AG04450 (cell line): Measurements from ENCODE around the gene TH. TPM values are rescaled to one million over a fixed set of nuclear protein-coding genes. Genes with fewer than 3 reads are reported as not detected.

Experiments used
- CTCF ChIA-PET: fragments of 300-600, 350-600 bp; formaldehyde crosslinking; extraction: SDS; loops from one replicate; lab custom pipeline; 2022; ENCODE audit warnings: antibody characterized with exemption, inconsistent platforms; lab: Charles Lee
- POLR2A ChIA-PET: fragments of 350-600 bp; formaldehyde crosslinking; extraction: SDS; loops from one replicate; lab custom pipeline; 2021; ENCODE audit warnings: antibody characterized with exemption, inconsistent platforms; lab: Yijun Ruan, JAX
- DNase-seq: peaks from one replicate; pipeline ENCODE4 v3.0.0-alpha.2; 2011; ENCODE audit warnings: low read depth, low spot score
- H3K27ac ChIP-seq: one replicate; pipeline ENCODE4 v1.5.1; 2012; ENCODE audit warnings: low read depth, low read length, control low read depth
- H3K27me3 ChIP-seq: one replicate; pipeline ENCODE4 v1.6.0; 2012; ENCODE audit warnings: low read length; ENCODE audit not compliant: control insufficient read depth, insufficient read depth
- H3K4me3 ChIP-seq: 2 replicates; pipeline ENCODE4 v1.5.1; 2011; ENCODE audit warnings: mild to moderate bottlenecking, low read depth, low read length, control low read depth
- H3K9me3 ChIP-seq: 2 replicates; pipeline ENCODE4 v1.5.1; 2012; ENCODE audit warnings: low read length; ENCODE audit not compliant: control insufficient read depth, insufficient read depth
- polyA plus RNA-seq: library from polyadenylated mRNA; depleted of rRNA; stranded (reverse); fragments of >200 nt; gene quantifications from 2 replicates; pipeline ENCODE4 v1.2.3, GENCODE V29; 2011
- TF ChIP-seq, protein P1 (sequence below): IDR thresholded peaks from 2 replicates; pipeline ENCODE4 v1.5.1; 2011; ENCODE audit warnings: low read depth, low read length, control low read depth, inconsistent platforms

The TH gene
- polyA plus RNA-seq, 1 experiment, result not detected

GRCh38 chr11:2177076-2177475, 5.5 kb upstream of the TH start:
- DNase-seq, result no peak
- TF ChIP-seq, protein P1, sequence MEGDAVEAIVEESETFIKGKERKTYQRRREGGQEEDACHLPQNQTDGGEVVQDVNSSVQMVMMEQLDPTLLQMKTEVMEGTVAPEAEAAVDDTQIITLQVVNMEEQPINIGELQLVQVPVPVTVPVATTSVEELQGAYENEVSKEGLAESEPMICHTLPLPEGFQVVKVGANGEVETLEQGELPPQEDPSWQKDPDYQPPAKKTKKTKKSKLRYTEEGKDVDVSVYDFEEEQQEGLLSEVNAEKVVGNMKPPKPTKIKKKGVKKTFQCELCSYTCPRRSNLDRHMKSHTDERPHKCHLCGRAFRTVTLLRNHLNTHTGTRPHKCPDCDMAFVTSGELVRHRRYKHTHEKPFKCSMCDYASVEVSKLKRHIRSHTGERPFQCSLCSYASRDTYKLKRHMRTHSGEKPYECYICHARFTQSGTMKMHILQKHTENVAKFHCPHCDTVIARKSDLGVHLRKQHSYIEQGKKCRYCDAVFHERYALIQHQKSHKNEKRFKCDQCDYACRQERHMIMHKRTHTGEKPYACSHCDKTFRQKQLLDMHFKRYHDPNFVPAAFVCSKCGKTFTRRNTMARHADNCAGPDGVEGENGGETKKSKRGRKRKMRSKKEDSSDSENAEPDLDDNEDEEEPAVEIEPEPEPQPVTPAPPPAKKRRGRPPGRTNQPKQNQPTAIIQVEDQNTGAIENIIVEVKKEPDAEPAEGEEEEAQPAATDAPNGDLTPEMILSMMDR, result no peak
- ChIA-PET CTCF (no interaction called here), POLR2A (no interaction called here)
- Histone ChIP-seq H3K4me3 (no peak overlapping the region), H3K27ac (no peak overlapping the region), H3K27me3 (peaks cover 3% of the 10 kb centered on the region), H3K9me3 (no peaks in the 10 kb centered on the region; the same call in 1 of the 2 replicates)

GRCh38 chr11:2176389-2176900, 4.8 kb upstream of the TH start:
- CTCF ChIA-PET, result no interaction called here

GRCh38 chr11:2175659-2176058, 4.0 kb upstream of the TH start:
- Histone ChIP-seq H3K9me3 (no peaks in the 10 kb centered on the region; the same call in 1 of the 2 replicates), H3K27ac (no peak overlapping the region), H3K4me3 (no peak overlapping the region), H3K27me3 (peaks cover 3% of the 10 kb centered on the region)
- CTCF ChIA-PET, result no interaction called here
- TF ChIP-seq, protein P1, result no peak
- no peak for DNase-seq
- POLR2A ChIA-PET, result no interaction called here

More at GRCh38 chr11:2176389-2176900, 4.8 kb upstream of the TH start:
- H3K9me3 ChIP-seq, result no peaks in the 10 kb centered on the region; the same call in 1 of the 2 replicates
- POLR2A ChIA-PET, result no interaction called here
- H3K27me3 ChIP-seq, result peaks cover 3% of the 10 kb centered on the region
- H3K27ac ChIP-seq, result no peak overlapping the region
- no peak overlapping the region for H3K4me3 ChIP-seq
- TF ChIP-seq, protein P1, result no peak
- no peak for DNase-seq

DNA sequence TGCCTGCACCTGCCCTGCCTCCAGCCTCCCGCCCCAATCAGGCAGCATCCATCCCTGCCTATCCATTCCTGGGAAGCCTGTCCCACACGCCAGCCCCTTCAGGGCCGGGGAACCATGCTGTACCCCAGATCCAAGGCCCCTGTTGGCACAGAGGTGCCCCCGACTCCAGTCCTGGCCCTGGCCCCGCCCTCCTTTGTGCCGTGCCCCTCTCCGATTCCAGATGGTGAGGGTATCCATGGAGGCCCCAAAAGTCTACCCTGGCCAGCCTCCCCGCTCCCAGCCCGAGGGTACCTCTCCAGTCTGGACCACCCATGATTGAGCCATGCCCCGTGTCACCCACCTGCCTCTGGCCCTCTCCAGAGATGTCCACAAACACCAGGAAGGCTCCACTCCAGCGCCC, 2.7 kb upstream of the TH start:
- TF ChIP-seq, protein P1, result no peak
- CTCF ChIA-PET, result no interaction called here
- Histone ChIP-seq H3K9me3 (no peaks in the 10 kb centered on the region; the same call in 1 of the 2 replicates), H3K4me3 (no peak overlapping the region), H3K27ac (no peak overlapping the region), H3K27me3 (peaks cover 6% of the 10 kb centered on the region)
- no peak for DNase-seq
- POLR2A ChIA-PET, result no interaction called here

DNA sequence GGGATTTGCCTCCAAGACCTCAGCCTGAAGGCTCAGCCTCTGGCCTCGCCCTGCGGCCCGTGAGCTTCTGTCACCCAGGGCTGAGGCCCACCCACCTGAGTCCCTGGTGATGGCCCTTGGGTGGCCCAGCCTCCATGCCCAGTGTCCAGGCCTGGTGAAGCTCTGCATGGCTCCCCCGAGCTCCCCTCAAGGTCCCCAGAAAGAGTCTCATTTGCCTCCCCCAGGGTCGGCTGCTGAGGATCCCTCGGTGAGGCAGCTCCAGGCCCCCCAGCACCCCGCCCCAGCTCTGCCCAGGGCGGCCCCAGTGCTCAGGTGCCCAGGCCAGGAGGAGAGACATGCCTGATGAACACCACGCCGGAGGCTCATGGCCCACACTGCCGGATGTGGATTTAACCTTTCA, 2.1 kb upstream of the TH start:
- TF ChIP-seq, protein P1, result no peak
- Histone ChIP-seq H3K27me3 (peaks cover 9% of the 10 kb centered on the region), H3K9me3 (no peaks in the 10 kb centered on the region; the same call in 1 of the 2 replicates), H3K27ac (no peak overlapping the region), H3K4me3 (no peak overlapping the region)
- CTCF ChIA-PET, result interaction anchor here (0.6 kb wide), 1 partner anchor 22 kb away, joined by 3 read pairs; no protein-coding TSS in a partner anchor
- POLR2A ChIA-PET, result no interaction called here
- no peak for DNase-seq
